ENCODE data around the gene SMAD6. TPM values are rescaled to one million over a fixed set of nuclear protein-coding genes. Genes with fewer than 3 reads are reported as not detected.
A peak's percentile ranks its signal among the peaks of the same experiment; 100 is the strongest.

Gene SMAD6
- total RNA-seq, 1 donor from 2014 or later: 2.7 TPM

GRCh38 chr15:66680502-66680901 lies 21.5 kb upstream of the SMAD6 start:
- no peaks in the 10 kb centered on the region for H3K79me2 ChIP-seq (ENCODE audit: insufficient read depth, low read length)
- peaks cover 4% of the 10 kb centered on the region for H3K36me3 Mint-ChIP-seq (ENCODE audit: low read depth, unreplicated experiment)
- peaks cover 16% of the 10 kb centered on the region for H3K4me1 Mint-ChIP-seq (ENCODE audit: low read depth, unreplicated experiment)
- no peak overlapping the region for H3K4me2 ChIP-seq (ENCODE audit: low read length)
- DNase-seq (ENCODE audit: low read depth) (no peak), FAIRE-seq (no peak)
- no peak overlapping the region for H3K9ac ChIP-seq (ENCODE audit: low read length)
- H3K4me1 ChIP-seq (ENCODE audit: insufficient read depth, low read length): no peaks in the 10 kb centered on the region
- no peak overlapping the region for H2AFZ ChIP-seq (ENCODE audit: low read depth, low read length)
- no peak overlapping the region for H3K27ac Mint-ChIP-seq (ENCODE audit: unreplicated experiment)
- no peaks in the 10 kb centered on the region for H3K27me3 ChIP-seq (ENCODE audit: insufficient read depth, low read length)
- no peak overlapping the region for H3K4me3 ChIP-seq (ENCODE audit: insufficient read depth, low read depth, low read length)
- no peak overlapping the region for H3K4me3 Mint-ChIP-seq (ENCODE audit: unreplicated experiment)
- no peaks in the 10 kb centered on the region for H3K36me3 ChIP-seq (ENCODE audit: insufficient read depth, low read length)
- TF ChIP-seq, protein P1, sequence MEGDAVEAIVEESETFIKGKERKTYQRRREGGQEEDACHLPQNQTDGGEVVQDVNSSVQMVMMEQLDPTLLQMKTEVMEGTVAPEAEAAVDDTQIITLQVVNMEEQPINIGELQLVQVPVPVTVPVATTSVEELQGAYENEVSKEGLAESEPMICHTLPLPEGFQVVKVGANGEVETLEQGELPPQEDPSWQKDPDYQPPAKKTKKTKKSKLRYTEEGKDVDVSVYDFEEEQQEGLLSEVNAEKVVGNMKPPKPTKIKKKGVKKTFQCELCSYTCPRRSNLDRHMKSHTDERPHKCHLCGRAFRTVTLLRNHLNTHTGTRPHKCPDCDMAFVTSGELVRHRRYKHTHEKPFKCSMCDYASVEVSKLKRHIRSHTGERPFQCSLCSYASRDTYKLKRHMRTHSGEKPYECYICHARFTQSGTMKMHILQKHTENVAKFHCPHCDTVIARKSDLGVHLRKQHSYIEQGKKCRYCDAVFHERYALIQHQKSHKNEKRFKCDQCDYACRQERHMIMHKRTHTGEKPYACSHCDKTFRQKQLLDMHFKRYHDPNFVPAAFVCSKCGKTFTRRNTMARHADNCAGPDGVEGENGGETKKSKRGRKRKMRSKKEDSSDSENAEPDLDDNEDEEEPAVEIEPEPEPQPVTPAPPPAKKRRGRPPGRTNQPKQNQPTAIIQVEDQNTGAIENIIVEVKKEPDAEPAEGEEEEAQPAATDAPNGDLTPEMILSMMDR (IDR thresholded peaks at IDR 0.05; ENCODE audit: insufficient read depth, low read depth, low read length): no peak
- no peak for TF ChIP-seq EZH2 (IDR thresholded peaks at IDR 0.05; ENCODE audit: insufficient read depth, low read length)
- H3K9me3 Mint-ChIP-seq (ENCODE audit: unreplicated experiment): peaks cover 30% of the 10 kb centered on the region
- H4K20me1 ChIP-seq (ENCODE audit: insufficient read depth, low read length): no peaks in the 10 kb centered on the region
- H3K27ac ChIP-seq (ENCODE audit: low read depth, low read length): no peak overlapping the region
- H3K27me3 Mint-ChIP-seq (ENCODE audit: low read depth, unreplicated experiment): peaks cover 6% of the 10 kb centered on the region
- H3K9me3 ChIP-seq (ENCODE audit: insufficient read depth, low read depth, low read length): peaks cover 7% of the 10 kb centered on the region

- Histone ChIP-seq H3K4me2 (ENCODE audit: low read length) (no peak overlapping the region), H4K20me1 (ENCODE audit: insufficient read depth, low read length) (no peaks in the 10 kb centered on the region), H3K27me3 (ENCODE audit: insufficient read depth, low read length) (no peaks in the 10 kb centered on the region), H2AFZ (ENCODE audit: low read depth, low read length) (no peak overlapping the region), H3K36me3 (ENCODE audit: insufficient read depth, low read length) (no peaks in the 10 kb centered on the region), H3K9me3 (ENCODE audit: insufficient read depth, low read depth, low read length) (peaks cover 7% of the 10 kb centered on the region), H3K4me1 (ENCODE audit: insufficient read depth, low read length) (no peaks in the 10 kb centered on the region), H3K4me3 (ENCODE audit: insufficient read depth, low read depth, low read length) (no peak overlapping the region), H3K79me2 (ENCODE audit: insufficient read depth, low read length) (no peaks in the 10 kb centered on the region), H3K27ac (ENCODE audit: low read depth, low read length) (no peak overlapping the region), H3K9ac (ENCODE audit: low read length) (no peak overlapping the region)
- H3K9me3 Mint-ChIP-seq (ENCODE audit: unreplicated experiment): peaks cover 32% of the 10 kb centered on the region
- peak overlapping the region; percentile 9 for H3K27ac Mint-ChIP-seq (ENCODE audit: unreplicated experiment)
- DNase-seq (ENCODE audit: low read depth) (no peak), FAIRE-seq (no peak)
- peaks cover 4% of the 10 kb centered on the region for H3K36me3 Mint-ChIP-seq (ENCODE audit: low read depth, unreplicated experiment)
- peaks cover 16% of the 10 kb centered on the region for H3K4me1 Mint-ChIP-seq (ENCODE audit: low read depth, unreplicated experiment)
- TF ChIP-seq, protein P1 (IDR thresholded peaks at IDR 0.05; ENCODE audit: insufficient read depth, low read depth, low read length): no peak
- no peak for TF ChIP-seq EZH2 (IDR thresholded peaks at IDR 0.05; ENCODE audit: insufficient read depth, low read length)
- no peak overlapping the region for H3K4me3 Mint-ChIP-seq (ENCODE audit: unreplicated experiment)
- H3K27me3 Mint-ChIP-seq (ENCODE audit: low read depth, unreplicated experiment): peaks cover 8% of the 10 kb centered on the region
Observed at GRCh38 chr15:66681395-66681794, 20.6 kb upstream of the SMAD6 start.

DNA sequence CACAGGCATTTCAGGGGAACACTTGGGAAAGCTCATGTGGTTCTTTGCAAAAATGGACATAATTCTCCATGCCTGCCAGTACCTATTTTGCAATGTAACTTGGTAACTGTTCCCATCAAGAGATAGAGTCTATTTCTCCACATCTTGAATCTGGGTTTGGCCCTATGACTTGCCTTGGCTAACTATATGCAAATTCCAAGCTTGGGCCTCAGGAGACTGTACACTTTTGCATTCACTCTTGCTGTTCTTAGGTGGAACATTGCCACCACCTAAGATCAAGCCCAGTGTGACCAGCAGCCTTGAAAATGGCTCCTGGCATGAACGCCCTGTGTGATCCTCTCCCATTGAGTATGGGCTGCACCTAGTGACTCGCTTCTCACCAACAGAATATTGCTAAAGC lies 19.8 kb upstream of the SMAD6 start:
- peaks cover 8% of the 10 kb centered on the region for H3K27me3 Mint-ChIP-seq (ENCODE audit: low read depth, unreplicated experiment)
- no peak for FAIRE-seq

More for the DNA sequence above, 19.8 kb upstream of the SMAD6 start:
- Histone ChIP-seq H3K79me2 (ENCODE audit: insufficient read depth, low read length) (no peaks in the 10 kb centered on the region), H3K4me2 (ENCODE audit: low read length) (no peak overlapping the region), H3K27me3 (ENCODE audit: insufficient read depth, low read length) (no peaks in the 10 kb centered on the region), H3K9ac (ENCODE audit: low read length) (no peak overlapping the region), H4K20me1 (ENCODE audit: insufficient read depth, low read length) (no peaks in the 10 kb centered on the region), H2AFZ (ENCODE audit: low read depth, low read length) (no peak overlapping the region), H3K9me3 (ENCODE audit: insufficient read depth, low read depth, low read length) (peaks cover 7% of the 10 kb centered on the region), H3K27ac (ENCODE audit: low read depth, low read length) (no peak overlapping the region), H3K4me1 (ENCODE audit: insufficient read depth, low read length) (no peaks in the 10 kb centered on the region), H3K36me3 (ENCODE audit: insufficient read depth, low read length) (no peaks in the 10 kb centered on the region), H3K4me3 (ENCODE audit: insufficient read depth, low read depth, low read length) (no peak overlapping the region)
- Mint-ChIP-seq H3K4me3 (ENCODE audit: unreplicated experiment) (no peak overlapping the region), H3K27ac (ENCODE audit: unreplicated experiment) (no peak overlapping the region), H3K36me3 (ENCODE audit: low read depth, unreplicated experiment) (peaks cover 4% of the 10 kb centered on the region), H3K4me1 (ENCODE audit: low read depth, unreplicated experiment) (peaks cover 16% of the 10 kb centered on the region), H3K9me3 (ENCODE audit: unreplicated experiment) (peaks cover 32% of the 10 kb centered on the region)
- TF ChIP-seq, protein P1 (IDR thresholded peaks at IDR 0.05; ENCODE audit: insufficient read depth, low read depth, low read length): no peak
- no peak for TF ChIP-seq EZH2 (IDR thresholded peaks at IDR 0.05; ENCODE audit: insufficient read depth, low read length)
- DNase-seq (ENCODE audit: low read depth): no peak

All from astrocyte (in vitro differentiated cells and primary cell).